Measurements from ENCODE around the gene ADGRA1. TPM values are rescaled to one million over a fixed set of nuclear protein-coding genes. Genes with fewer than 3 reads are reported as not detected.

The ADGRA1 gene
- total and polyA plus RNA-seq, 2 experiments from 2014 or later = 0.23 to 0.52 TPM

- no peaks in the 10 kb centered on the region for H4K20me1 ChIP-seq (replicated peaks; ENCODE audit: insufficient read depth)
- no peak overlapping the region for H3K27ac ChIP-seq (ENCODE audit: low read depth)
- H3K4me3 ChIP-seq = no peak overlapping the region
- ATAC-seq (no peak), DNase-seq (ENCODE audit: low spot score) (no peak)
- Mint-ChIP-seq H3K4me1 (no peaks in the 10 kb centered on the region), H3K36me3 (ENCODE audit: low read depth) (peaks cover 6% of the 10 kb centered on the region; the same call in 2 of the 3 replicates), H3K27me3 (ENCODE audit: insufficient read depth, low read depth, poor library complexity) (peaks cover 4% of the 10 kb centered on the region), H3K27ac (no peak overlapping the region), H3K9me3 (peaks cover 25% of the 10 kb centered on the region), H3K4me3 (no peak overlapping the region)
- no peaks in the 10 kb centered on the region for H3K36me3 ChIP-seq (ENCODE audit: insufficient read depth)
- H3K4me1 ChIP-seq (ENCODE audit: insufficient read depth) = no peaks in the 10 kb centered on the region
- no peaks in the 10 kb centered on the region for H3K79me2 ChIP-seq (replicated peaks; ENCODE audit: insufficient read depth)
- no peaks in the 10 kb centered on the region for H3F3A ChIP-seq (replicated peaks; ENCODE audit: low read depth)
- H2AFZ ChIP-seq = no peak overlapping the region
- H3K27me3 ChIP-seq (ENCODE audit: insufficient read depth) = no peaks in the 10 kb centered on the region
- H3K9me2 ChIP-seq (ENCODE audit: insufficient read depth) = no peaks in the 10 kb centered on the region
- H3K4me2 ChIP-seq = no peak overlapping the region
- TF ChIP-seq ZNF462 (CRISPR knock-in tag; IDR thresholded peaks at IDR 0.05) (no peak), ZNF331 (CRISPR knock-in tag; IDR thresholded peaks at IDR 0.05; ENCODE audit: low read depth) (no peak), STAT1 (IDR thresholded peaks at IDR 0.05; ENCODE audit: unreplicated experiment) (no peak), ZNF114 (CRISPR knock-in tag; IDR thresholded peaks at IDR 0.05) (no peak), POLR2AphosphoS5 (IDR thresholded peaks at IDR 0.05; ENCODE audit: low read depth) (no peak), JUNB (IDR thresholded peaks at IDR 0.05; ENCODE audit: unreplicated experiment) (no peak), NANOG (IDR thresholded peaks at IDR 0.05; ENCODE audit: borderline replicate concordance) (no peak), EZH2phosphoT487 (IDR thresholded peaks at IDR 0.05; ENCODE audit: unreplicated experiment) (no peak)
Observed at GRCh38 chr10:133113146-133113830, 25.6 kb downstream of the ADGRA1 start.
